Neural progenitor cell (in vitro differentiated cells): Measurements from ENCODE around the gene AP3S2. TPM values are rescaled to one million over a fixed set of nuclear protein-coding genes. Genes with fewer than 3 reads are reported as not detected.

ENCODE experiments used
- DNase-seq: peaks from one replicate; pipeline ENCODE4 v3.0.0-alpha.2; 2016; ENCODE audit warnings: low spot score
- H2AFZ ChIP-seq: fragments of 200-600 bp; sonication (generic); replicated peaks from 2 replicates; pipeline ENCODE4 v1.6.1; 2016; ENCODE audit warnings: antibody characterized with exemption
- H3F3A ChIP-seq: fragments of 200-600 bp; sonication (generic); 2 replicates; pipeline ENCODE4 v1.6.1; 2016; ENCODE audit warnings: antibody characterized with exemption, low read depth
- H3K27ac ChIP-seq: fragments of 200-600 bp; sonication (generic); 2 replicates; pipeline ENCODE4 v1.5.1; 2016; ENCODE audit warnings: mild to moderate bottlenecking
- H3K27me3 ChIP-seq: fragments of 200-600 bp; sonication (generic); 2 replicates; pipeline ENCODE4 v1.6.1; 2016; ENCODE audit warnings: mild to moderate bottlenecking, moderate library complexity
- H3K36me3 ChIP-seq: fragments of 200-600 bp; sonication (generic); 2 replicates; pipeline ENCODE4 v1.5.1; 2016
- H3K4me1 ChIP-seq: fragments of 200-600 bp; sonication (generic); 2 replicates; pipeline ENCODE4 v1.6.1; 2016; ENCODE audit warnings: mixed run types
- H3K4me2 ChIP-seq: fragments of 200-600 bp; sonication (generic); 2 replicates; pipeline ENCODE4 v1.6.1; 2016
- H3K4me3 ChIP-seq: fragments of 200-600 bp; sonication (generic); 2 replicates; pipeline ENCODE4 v1.5.1; 2016
- H3K79me2 ChIP-seq: fragments of 200-600 bp; sonication (generic); 2 replicates; pipeline ENCODE4 v1.6.1; 2016; ENCODE audit warnings: low read depth
- H3K9ac ChIP-seq: fragments of 200-600 bp; sonication (generic); 2 replicates; pipeline ENCODE4 v1.6.1; 2016
- H3K9me3 ChIP-seq: fragments of 200-600 bp; sonication (generic); 2 replicates; pipeline ENCODE4 v1.5.1; 2016; ENCODE audit warnings: low read depth
- H4K20me1 ChIP-seq: fragments of 200-600 bp; sonication (generic); 2 replicates; pipeline ENCODE4 v1.6.1; 2016; ENCODE audit warnings: low read depth
- H3K27ac Mint-ChIP-seq: 3 replicates; pipeline ENCODE4 v1.8.0; 2021; ENCODE audit warnings: mixed read lengths
- H3K27me3 Mint-ChIP-seq: 2 replicates; pipeline ENCODE4 v1.8.0; 2022; ENCODE audit warnings: low read depth, mild to moderate bottlenecking, inconsistent platforms, moderate library complexity, mixed read lengths; ENCODE audit not compliant: insufficient read depth
- H3K36me3 Mint-ChIP-seq: 3 replicates; pipeline ENCODE4 v1.8.0; 2021; ENCODE audit warnings: mixed read lengths
- H3K4me1 Mint-ChIP-seq: 3 replicates; pipeline ENCODE4 v1.8.0; 2021; ENCODE audit warnings: mixed read lengths
- H3K4me3 Mint-ChIP-seq: 3 replicates; pipeline ENCODE4 v1.8.0; 2021; ENCODE audit warnings: mild to moderate bottlenecking, moderate library complexity, mixed read lengths
- H3K9me3 Mint-ChIP-seq: 3 replicates; pipeline ENCODE4 v1.8.0; 2020; ENCODE audit warnings: mixed read lengths
- CTCF ChIP-seq: fragments of 200-600 bp; sonication (generic); IDR thresholded peaks from 2 replicates; pipeline ENCODE4 v1.5.1; 2017; ENCODE audit warnings: antibody characterized with exemption, mild to moderate bottlenecking
- EZH2 ChIP-seq: fragments of 200-600 bp; sonication (generic); IDR thresholded peaks from 2 replicates; pipeline ENCODE4 v1.6.1; 2017; ENCODE audit warnings: antibody characterized with exemption, mild to moderate bottlenecking, moderate library complexity
- EZH2phosphoT487 ChIP-seq: fragments of 200-600 bp; sonication (generic); IDR thresholded peaks from 2 replicates; pipeline ENCODE4 v1.6.1; 2017; ENCODE audit warnings: antibody characterized with exemption
- total RNA-seq: library from RNA; depleted of rRNA; stranded (reverse); fragments of >200 nt; gene quantifications from 2 replicates; pipeline ENCODE4 v1.2.3, GENCODE V29; 2015; ENCODE audit warnings: low replicate concordance

Gene AP3S2
- total RNA-seq, 1 donor from 2014 or later, result 75.3 TPM

- Mint-ChIP-seq H3K36me3 (peaks cover 13% of the 10 kb centered on the region), H3K27me3 (peaks cover 6% of the 10 kb centered on the region)
- H3K4me2 ChIP-seq, result no peak overlapping the region
Measured at GRCh38 chr15:89900849-89901248, 7.1 kb upstream of the AP3S2 start.

GRCh38 chr15:89899951-89900567, 6.3 kb upstream of the AP3S2 start:
- no peak overlapping the region for H3K27ac Mint-ChIP-seq
- no peak for TF ChIP-seq CTCF
- TF ChIP-seq EZH2, result no peak
- TF ChIP-seq EZH2phosphoT487, result no peak
- Histone ChIP-seq H3K4me1 (no peaks in the 10 kb centered on the region), H3K9ac (no peak overlapping the region), H3K36me3 (no peaks in the 10 kb centered on the region), H3K27me3 (no peaks in the 10 kb centered on the region), H4K20me1 (no peaks in the 10 kb centered on the region), H3K4me3 (no peak overlapping the region), H3K79me2 (no peaks in the 10 kb centered on the region), H3F3A (no peaks in the 10 kb centered on the region), H3K4me2 (no peak overlapping the region), H3K9me3 (no peaks in the 10 kb centered on the region), H3K27ac (no peak overlapping the region), H2AFZ (no peak overlapping the region)
- H3K27me3 Mint-ChIP-seq, result peaks cover 6% of the 10 kb centered on the region
- no peak for DNase-seq
- H3K4me1 Mint-ChIP-seq, result no peaks in the 10 kb centered on the region
- peaks cover 7% of the 10 kb centered on the region for H3K36me3 Mint-ChIP-seq
- H3K4me3 Mint-ChIP-seq, result no peak overlapping the region
- H3K9me3 Mint-ChIP-seq, result no peaks in the 10 kb centered on the region

More at GRCh38 chr15:89900849-89901248, 7.1 kb upstream of the AP3S2 start:
- Mint-ChIP-seq H3K4me3 (no peak overlapping the region), H3K27ac (no peak overlapping the region), H3K9me3 (no peaks in the 10 kb centered on the region), H3K4me1 (no peaks in the 10 kb centered on the region)
- no peaks in the 10 kb centered on the region for H3K9me3 ChIP-seq
- H2AFZ ChIP-seq, result no peak overlapping the region
- no peaks in the 10 kb centered on the region for H4K20me1 ChIP-seq
- no peak overlapping the region for H3K9ac ChIP-seq
- no peak overlapping the region for H3K27ac ChIP-seq
- no peaks in the 10 kb centered on the region for H3K27me3 ChIP-seq
- H3K4me3 ChIP-seq, result no peak overlapping the region
- H3K79me2 ChIP-seq, result no peaks in the 10 kb centered on the region
- no peaks in the 10 kb centered on the region for H3K36me3 ChIP-seq
- H3K4me1 ChIP-seq, result no peaks in the 10 kb centered on the region
- TF ChIP-seq EZH2, result no peak
- TF ChIP-seq EZH2phosphoT487, result no peak
- TF ChIP-seq CTCF, result no peak
- DNase-seq, result no peak
- H3F3A ChIP-seq, result no peaks in the 10 kb centered on the region

GRCh38 chr15:89899295-89899945, 5.6 kb upstream of the AP3S2 start:
- no peak for DNase-seq
- no peaks in the 10 kb centered on the region for H3K4me1 ChIP-seq
- no peak overlapping the region for H3K4me3 ChIP-seq
- no peaks in the 10 kb centered on the region for H4K20me1 ChIP-seq
- Mint-ChIP-seq H3K27me3 (peaks cover 6% of the 10 kb centered on the region), H3K4me3 (no peak overlapping the region), H3K4me1 (peaks cover under 1% of the 10 kb centered on the region), H3K27ac (no peak overlapping the region), H3K36me3 (peaks cover 7% of the 10 kb centered on the region), H3K9me3 (no peaks in the 10 kb centered on the region)
- no peak overlapping the region for H3K9ac ChIP-seq
- H2AFZ ChIP-seq, result no peak overlapping the region
- no peaks in the 10 kb centered on the region for H3K9me3 ChIP-seq
- H3K4me2 ChIP-seq, result no peak overlapping the region
- no peaks in the 10 kb centered on the region for H3K36me3 ChIP-seq
- H3K27ac ChIP-seq, result no peak overlapping the region
- H3K27me3 ChIP-seq, result no peaks in the 10 kb centered on the region
- peaks cover 2% of the 10 kb centered on the region for H3F3A ChIP-seq
- no peaks in the 10 kb centered on the region for H3K79me2 ChIP-seq
- no peak for TF ChIP-seq CTCF
- no peak for TF ChIP-seq EZH2
- no peak for TF ChIP-seq EZH2phosphoT487
